H1 (cell line): ENCODE results near the gene CROT.

Experiments
- BRCA1 ChIP-seq: IDR thresholded peaks from 2 replicates; pipeline ENCODE4 v1.6.1; 2012; ENCODE audit warnings: low read depth, low read length, improper control_type of control experiment
- EZH2 ChIP-seq: fragments of 200-600 bp; sonication (generic); IDR thresholded peaks from 2 replicates; pipeline ENCODE4 v1.7.1; 2012; ENCODE audit warnings: low read depth, mild to moderate bottlenecking, moderate library complexity, low read length, inconsistent platforms; ENCODE audit not compliant: severe bottlenecking
- GTF2F1 ChIP-seq: IDR thresholded peaks from 2 replicates; pipeline ENCODE4 v1.6.1; 2012; ENCODE audit warnings: low read depth, low read length, improper control_type of control experiment, borderline replicate concordance
- POLR2A ChIP-seq, 2 experiments: IDR thresholded peaks; 1 replicate in 1 of 2; 2 replicates in 1 of 2; pipeline ENCODE4 v1.6.1; 2011; ENCODE audit warnings: low read depth in 2 of 2, low read length in 2 of 2, mild to moderate bottlenecking in 2 of 2; ENCODE audit errors: control extremely low read depth in 1 of 2
- RAD21 ChIP-seq, 2 experiments: IDR thresholded peaks in 1 of 2; conservative IDR thresholded peaks in 1 of 2; 2 replicates each; pipeline ENCODE4 v1.6.1; 2011; ENCODE audit warnings: low read depth in 2 of 2, low read length in 2 of 2, improper control_type of control experiment in 1 of 2, inconsistent platforms in 1 of 2, mild to moderate bottlenecking in 1 of 2, moderate library complexity in 1 of 2
- SIX5 ChIP-seq: IDR thresholded peaks from 2 replicates; pipeline ENCODE4 v1.6.1; 2011; ENCODE audit warnings: mild to moderate bottlenecking, low read depth, low read length
- TBP ChIP-seq: IDR thresholded peaks from 2 replicates; pipeline ENCODE4 v1.6.1; 2011; ENCODE audit warnings: low read depth, low read length, improper control_type of control experiment
- TF ChIP-seq, protein P1 (sequence below), 3 experiments: IDR thresholded peaks; 1 replicate in 2 of 3; 2 replicates in 1 of 3; pipeline versions ENCODE4 v1.5.1 to v1.6.1; 2011; ENCODE audit warnings: low read length in 3 of 3, mild to moderate bottlenecking in 3 of 3, inconsistent platforms in 2 of 3, low read depth in 1 of 3, moderate library complexity in 1 of 3; ENCODE audit not compliant: insufficient read depth in 1 of 3; ENCODE audit errors: control extremely low read depth in 1 of 3
- TF ChIP-seq, protein P2 (sequence below): fragments of 300-600 bp; sonication (generic); IDR thresholded peaks from 2 replicates; pipeline ENCODE4 v1.7.1; 2012; ENCODE audit warnings: low read length, moderate library complexity, mild to moderate bottlenecking, inconsistent platforms; ENCODE audit not compliant: insufficient replicate concordance

DNA sequence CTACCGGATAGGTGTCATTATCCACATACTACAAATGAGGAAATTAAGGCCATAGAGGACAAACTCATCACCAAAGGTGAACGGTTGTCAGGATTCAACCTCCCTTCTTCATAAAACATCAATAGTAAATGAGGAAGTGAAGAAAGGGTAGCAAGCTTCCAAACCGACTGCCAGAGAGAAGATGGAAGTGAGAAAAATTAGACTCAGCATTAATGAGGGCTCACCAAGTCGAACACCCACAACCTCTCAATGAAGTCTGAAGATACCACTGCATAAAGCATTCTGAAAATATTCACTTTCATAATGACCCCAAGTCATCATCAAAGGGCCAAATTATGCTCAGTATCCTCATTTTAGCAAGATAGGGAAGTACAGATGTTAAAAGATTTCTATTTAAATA is 100.4 kb downstream of the CROT start:
- no peak for TF ChIP-seq TBP
- no peak for TF ChIP-seq EZH2
- no peak for TF ChIP-seq BRCA1
- TF ChIP-seq, protein P1, sequence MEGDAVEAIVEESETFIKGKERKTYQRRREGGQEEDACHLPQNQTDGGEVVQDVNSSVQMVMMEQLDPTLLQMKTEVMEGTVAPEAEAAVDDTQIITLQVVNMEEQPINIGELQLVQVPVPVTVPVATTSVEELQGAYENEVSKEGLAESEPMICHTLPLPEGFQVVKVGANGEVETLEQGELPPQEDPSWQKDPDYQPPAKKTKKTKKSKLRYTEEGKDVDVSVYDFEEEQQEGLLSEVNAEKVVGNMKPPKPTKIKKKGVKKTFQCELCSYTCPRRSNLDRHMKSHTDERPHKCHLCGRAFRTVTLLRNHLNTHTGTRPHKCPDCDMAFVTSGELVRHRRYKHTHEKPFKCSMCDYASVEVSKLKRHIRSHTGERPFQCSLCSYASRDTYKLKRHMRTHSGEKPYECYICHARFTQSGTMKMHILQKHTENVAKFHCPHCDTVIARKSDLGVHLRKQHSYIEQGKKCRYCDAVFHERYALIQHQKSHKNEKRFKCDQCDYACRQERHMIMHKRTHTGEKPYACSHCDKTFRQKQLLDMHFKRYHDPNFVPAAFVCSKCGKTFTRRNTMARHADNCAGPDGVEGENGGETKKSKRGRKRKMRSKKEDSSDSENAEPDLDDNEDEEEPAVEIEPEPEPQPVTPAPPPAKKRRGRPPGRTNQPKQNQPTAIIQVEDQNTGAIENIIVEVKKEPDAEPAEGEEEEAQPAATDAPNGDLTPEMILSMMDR (IDR thresholded peaks at IDR 0.05; ENCODE audit: control extremely low read depth in 1 of 3, insufficient read depth in 1 of 3, low read depth in 1 of 3, low read length in 3 of 3): no peak
- TF ChIP-seq, protein P2, sequence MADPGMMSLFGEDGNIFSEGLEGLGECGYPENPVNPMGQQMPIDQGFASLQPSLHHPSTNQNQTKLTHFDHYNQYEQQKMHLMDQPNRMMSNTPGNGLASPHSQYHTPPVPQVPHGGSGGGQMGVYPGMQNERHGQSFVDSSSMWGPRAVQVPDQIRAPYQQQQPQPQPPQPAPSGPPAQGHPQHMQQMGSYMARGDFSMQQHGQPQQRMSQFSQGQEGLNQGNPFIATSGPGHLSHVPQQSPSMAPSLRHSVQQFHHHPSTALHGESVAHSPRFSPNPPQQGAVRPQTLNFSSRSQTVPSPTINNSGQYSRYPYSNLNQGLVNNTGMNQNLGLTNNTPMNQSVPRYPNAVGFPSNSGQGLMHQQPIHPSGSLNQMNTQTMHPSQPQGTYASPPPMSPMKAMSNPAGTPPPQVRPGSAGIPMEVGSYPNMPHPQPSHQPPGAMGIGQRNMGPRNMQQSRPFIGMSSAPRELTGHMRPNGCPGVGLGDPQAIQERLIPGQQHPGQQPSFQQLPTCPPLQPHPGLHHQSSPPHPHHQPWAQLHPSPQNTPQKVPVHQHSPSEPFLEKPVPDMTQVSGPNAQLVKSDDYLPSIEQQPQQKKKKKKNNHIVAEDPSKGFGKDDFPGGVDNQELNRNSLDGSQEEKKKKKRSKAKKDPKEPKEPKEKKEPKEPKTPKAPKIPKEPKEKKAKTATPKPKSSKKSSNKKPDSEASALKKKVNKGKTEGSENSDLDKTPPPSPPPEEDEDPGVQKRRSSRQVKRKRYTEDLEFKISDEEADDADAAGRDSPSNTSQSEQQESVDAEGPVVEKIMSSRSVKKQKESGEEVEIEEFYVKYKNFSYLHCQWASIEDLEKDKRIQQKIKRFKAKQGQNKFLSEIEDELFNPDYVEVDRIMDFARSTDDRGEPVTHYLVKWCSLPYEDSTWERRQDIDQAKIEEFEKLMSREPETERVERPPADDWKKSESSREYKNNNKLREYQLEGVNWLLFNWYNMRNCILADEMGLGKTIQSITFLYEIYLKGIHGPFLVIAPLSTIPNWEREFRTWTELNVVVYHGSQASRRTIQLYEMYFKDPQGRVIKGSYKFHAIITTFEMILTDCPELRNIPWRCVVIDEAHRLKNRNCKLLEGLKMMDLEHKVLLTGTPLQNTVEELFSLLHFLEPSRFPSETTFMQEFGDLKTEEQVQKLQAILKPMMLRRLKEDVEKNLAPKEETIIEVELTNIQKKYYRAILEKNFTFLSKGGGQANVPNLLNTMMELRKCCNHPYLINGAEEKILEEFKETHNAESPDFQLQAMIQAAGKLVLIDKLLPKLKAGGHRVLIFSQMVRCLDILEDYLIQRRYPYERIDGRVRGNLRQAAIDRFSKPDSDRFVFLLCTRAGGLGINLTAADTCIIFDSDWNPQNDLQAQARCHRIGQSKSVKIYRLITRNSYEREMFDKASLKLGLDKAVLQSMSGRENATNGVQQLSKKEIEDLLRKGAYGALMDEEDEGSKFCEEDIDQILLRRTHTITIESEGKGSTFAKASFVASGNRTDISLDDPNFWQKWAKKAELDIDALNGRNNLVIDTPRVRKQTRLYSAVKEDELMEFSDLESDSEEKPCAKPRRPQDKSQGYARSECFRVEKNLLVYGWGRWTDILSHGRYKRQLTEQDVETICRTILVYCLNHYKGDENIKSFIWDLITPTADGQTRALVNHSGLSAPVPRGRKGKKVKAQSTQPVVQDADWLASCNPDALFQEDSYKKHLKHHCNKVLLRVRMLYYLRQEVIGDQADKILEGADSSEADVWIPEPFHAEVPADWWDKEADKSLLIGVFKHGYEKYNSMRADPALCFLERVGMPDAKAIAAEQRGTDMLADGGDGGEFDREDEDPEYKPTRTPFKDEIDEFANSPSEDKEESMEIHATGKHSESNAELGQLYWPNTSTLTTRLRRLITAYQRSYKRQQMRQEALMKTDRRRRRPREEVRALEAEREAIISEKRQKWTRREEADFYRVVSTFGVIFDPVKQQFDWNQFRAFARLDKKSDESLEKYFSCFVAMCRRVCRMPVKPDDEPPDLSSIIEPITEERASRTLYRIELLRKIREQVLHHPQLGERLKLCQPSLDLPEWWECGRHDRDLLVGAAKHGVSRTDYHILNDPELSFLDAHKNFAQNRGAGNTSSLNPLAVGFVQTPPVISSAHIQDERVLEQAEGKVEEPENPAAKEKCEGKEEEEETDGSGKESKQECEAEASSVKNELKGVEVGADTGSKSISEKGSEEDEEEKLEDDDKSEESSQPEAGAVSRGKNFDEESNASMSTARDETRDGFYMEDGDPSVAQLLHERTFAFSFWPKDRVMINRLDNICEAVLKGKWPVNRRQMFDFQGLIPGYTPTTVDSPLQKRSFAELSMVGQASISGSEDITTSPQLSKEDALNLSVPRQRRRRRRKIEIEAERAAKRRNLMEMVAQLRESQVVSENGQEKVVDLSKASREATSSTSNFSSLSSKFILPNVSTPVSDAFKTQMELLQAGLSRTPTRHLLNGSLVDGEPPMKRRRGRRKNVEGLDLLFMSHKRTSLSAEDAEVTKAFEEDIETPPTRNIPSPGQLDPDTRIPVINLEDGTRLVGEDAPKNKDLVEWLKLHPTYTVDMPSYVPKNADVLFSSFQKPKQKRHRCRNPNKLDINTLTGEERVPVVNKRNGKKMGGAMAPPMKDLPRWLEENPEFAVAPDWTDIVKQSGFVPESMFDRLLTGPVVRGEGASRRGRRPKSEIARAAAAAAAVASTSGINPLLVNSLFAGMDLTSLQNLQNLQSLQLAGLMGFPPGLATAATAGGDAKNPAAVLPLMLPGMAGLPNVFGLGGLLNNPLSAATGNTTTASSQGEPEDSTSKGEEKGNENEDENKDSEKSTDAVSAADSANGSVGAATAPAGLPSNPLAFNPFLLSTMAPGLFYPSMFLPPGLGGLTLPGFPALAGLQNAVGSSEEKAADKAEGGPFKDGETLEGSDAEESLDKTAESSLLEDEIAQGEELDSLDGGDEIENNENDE: no peak
- TF ChIP-seq POLR2A (IDR thresholded peaks at IDR 0.05; ENCODE audit: control extremely low read depth in 1 of 2, low read depth in 2 of 2, low read length in 2 of 2): no peak
- TF ChIP-seq RAD21 (IDR thresholded peaks at IDR 0.05 in 1 of 2, conservative IDR thresholded peaks at IDR 0.05 in 1 of 2; ENCODE audit: low read depth in 2 of 2, low read length in 2 of 2): no peak
- no peak for TF ChIP-seq SIX5
- TF ChIP-seq GTF2F1: no peak
